GM19324 (cell line): ENCODE measurements around the gene KRTAP5-10.
"Not testable (repeated sequence)": the region's sequence is repeated elsewhere in the genome, so short reads cannot be mapped to it uniquely, and the experiment has no call there.

Experiments used
- ATAC-seq: cut with Tn5 transposase; IDR thresholded peaks from one replicate; pipeline ENCODE4 v1.9.1; 2021; ENCODE audit warnings: mild to moderate bottlenecking, moderate library complexity; ENCODE audit not compliant: unreplicated experiment, low FRiP score

Gene KRTAP5-10, protein sequence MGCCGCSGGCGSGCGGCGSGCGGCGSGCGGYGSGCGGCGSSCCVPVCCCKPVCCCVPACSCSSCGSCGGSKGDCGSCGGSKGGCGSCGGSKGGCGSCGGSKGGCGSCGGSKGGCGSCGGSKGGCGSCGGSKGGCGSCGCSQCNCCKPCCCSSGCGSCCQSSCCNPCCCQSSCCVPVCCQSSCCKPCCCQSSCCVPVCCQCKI

GRCh38 chr11:71565263-71565662 lies at the start of gene KRTAP5-10:
Gene KRTAP5-10, plus strand, starts transcription at chr11:71565563. Its CDS starts 25 bp downstream, at chr11:71565588.
- ATAC-seq, result no peak

GRCh38 chr11:71518506-71519471 lies 46.6 kb upstream of the KRTAP5-10 start:
- no peak for ATAC-seq

- no peak for ATAC-seq
Observed at GRCh38 chr11:71519546-71519945, 45.8 kb upstream of the KRTAP5-10 start.

- no peak for ATAC-seq
Observed at GRCh38 chr11:71525188-71525937, 40.0 kb upstream of the KRTAP5-10 start.

DNA sequence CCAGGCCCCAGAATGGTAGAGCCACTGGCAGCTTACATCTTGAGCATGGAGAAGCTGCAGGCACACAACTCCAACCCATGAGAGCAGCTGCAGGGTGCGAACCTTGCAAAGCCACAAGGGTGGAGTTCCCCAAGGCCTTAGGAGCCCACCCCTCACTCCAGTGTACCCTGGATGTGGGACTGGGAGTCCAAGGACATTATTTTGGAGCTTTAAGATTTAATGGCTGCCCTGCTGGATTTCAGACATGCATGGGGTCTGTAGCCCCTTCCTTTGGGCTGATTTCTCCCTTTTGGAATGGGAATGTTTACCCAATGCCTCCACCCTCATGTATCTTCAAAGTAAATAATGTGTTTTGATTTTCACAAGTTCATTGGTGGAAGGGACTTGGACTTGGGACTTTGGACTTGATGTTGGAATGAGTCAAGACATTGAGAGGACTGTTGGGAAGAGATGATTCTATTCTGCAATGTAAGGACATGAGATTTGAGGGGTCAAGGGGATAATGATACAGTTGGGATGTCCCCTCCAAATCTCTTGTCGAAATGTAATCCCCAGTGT lies 39.3 kb upstream of the KRTAP5-10 start:
- no peak for ATAC-seq

- not testable (repeated sequence) for ATAC-seq
Observed at GRCh38 chr11:71526796-71527575, 38.4 kb upstream of the KRTAP5-10 start, which contains the start of gene KRTAP5-7. Gene KRTAP5-7, plus strand, starts transcription at chr11:71527267. Its CDS starts 34 bp downstream, at chr11:71527301.

DNA sequence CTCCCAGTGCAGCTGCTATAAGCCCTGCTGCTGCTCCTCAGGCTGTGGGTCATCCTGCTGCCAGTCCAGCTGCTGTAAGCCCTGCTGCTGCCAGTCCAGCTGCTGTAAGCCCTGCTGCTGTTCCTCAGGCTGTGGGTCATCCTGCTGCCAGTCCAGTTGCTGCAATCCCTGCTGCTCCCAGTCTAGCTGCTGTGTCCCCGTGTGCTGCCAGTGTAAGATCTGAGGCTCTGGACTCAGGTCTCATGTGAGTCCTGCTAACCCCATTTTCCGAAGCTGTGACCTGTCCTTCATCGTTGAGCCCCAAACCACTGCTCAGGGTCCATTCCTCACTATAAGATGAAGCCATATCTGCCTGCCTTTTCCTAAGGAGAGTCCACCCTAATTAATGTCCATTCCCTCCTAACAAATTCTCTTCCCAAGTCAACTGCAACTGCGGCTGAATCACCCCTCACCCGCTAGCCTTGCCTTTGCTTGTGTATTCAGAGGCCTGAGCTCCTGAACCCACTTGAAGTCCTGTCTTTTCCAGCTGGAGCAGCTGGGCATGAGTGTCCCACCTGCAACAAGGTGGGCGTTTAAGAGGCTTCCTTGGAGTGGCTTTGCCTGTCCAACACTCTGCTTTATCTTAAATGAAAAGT lies 37.7 kb upstream of the KRTAP5-10 start:
- ATAC-seq, result no peak

- no peak for ATAC-seq
Observed at GRCh38 chr11:71530602-71531001, 34.8 kb upstream of the KRTAP5-10 start.

DNA sequence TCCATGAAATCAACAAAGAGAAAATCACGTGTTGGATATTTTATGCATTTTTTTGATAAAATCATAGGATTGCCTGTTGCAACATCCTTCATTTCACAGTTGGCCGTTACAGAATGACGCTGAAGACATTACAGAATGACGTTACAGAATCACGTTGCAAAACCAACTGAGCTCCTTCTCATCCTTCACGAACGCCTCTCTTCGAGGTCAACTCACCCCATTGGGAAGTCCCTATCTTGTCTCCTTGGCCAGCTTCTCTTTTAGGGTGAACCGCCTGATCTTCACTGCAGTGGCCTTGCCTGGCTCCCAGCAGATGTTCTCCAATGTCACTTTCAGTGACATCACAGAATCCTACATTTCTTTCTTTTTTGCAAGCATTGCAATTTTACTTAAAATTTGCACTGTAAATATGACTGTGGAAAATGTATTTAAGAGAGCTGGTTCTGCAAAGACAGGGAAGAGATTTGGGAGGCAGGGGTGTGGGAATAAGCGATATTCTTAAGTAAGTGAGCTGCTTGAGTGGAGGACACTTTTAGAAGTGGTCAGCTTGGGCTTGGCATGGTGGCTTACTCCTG lies 33.2 kb upstream of the KRTAP5-10 start:
- no peak for ATAC-seq

- ATAC-seq, result not testable (repeated sequence)
Observed at GRCh38 chr11:71534711-71535608, 30.4 kb upstream of the KRTAP5-10 start.

DNA sequence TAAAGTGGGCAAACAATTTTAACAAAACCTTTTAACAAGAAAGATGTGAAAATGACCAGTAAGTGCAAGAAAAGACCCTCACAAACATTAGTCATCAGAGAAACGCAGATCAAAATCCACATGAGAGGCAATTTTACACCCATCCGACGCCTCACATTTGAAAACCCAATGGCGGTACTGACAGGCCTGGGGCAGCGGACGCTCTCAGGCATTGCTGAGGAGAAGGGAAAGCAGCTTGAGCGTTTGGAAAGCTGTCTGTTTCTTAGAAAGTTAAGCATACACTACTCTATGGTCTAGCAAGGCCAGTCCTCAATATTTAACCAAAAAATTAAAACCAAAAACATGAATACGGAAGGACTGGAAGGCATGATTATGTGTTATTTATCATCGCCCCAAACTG lies 29.5 kb upstream of the KRTAP5-10 start:
- no peak for ATAC-seq

DNA sequence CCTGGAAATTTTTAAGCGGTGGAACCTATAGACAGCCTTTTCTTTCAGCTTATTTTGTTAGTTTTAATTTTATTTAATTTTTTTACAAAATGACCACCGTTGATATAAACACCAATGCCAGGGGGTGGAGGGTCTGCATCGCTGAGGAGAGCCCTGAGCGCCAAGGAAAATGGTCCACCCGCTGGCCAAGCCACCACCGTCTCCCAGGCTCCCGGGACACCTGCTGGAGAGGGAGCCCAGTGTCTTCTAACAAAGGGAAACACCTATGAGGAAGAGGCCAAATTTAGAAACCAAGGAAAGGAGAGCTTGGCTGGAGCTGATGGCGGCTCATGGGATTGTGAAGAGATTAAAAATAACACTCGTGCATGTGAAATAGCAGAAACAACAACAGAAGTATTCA lies 27.8 kb upstream of the KRTAP5-10 start:
- ATAC-seq, result no peak

GRCh38 chr11:71537977-71538665 lies 27.2 kb upstream of the KRTAP5-10 start, which contains the start of gene KRTAP5-8:
Gene KRTAP5-8, plus strand, starts transcription at chr11:71538025. Its CDS starts 31 bp downstream, at chr11:71538056.
- ATAC-seq, result not testable (repeated sequence)

- no peak for ATAC-seq
Observed at GRCh38 chr11:71538666-71538990, 26.7 kb upstream of the KRTAP5-10 start.

DNA sequence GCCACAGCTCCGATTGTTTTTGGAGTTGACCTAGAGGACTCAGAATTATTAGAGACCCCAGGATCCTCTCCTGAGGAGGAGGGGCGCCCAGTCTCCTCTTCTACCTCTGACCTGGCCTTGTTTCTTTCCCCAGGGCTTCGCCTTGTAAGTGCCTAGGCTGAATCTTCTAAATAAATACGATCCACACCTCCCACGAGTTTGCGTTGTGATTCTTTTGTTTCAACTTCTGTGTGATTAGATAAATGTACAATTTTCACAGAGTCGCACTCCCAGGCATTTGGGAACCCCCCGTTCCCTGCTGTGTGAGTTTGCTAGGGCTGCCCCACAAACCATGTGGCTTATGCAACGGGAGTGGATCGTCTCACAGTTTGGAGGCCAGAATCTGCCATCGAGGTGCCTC lies 26.3 kb upstream of the KRTAP5-10 start:
- no peak for ATAC-seq

GRCh38 chr11:71539971-71540370 lies 25.4 kb upstream of the KRTAP5-10 start:
- ATAC-seq, result not testable (repeated sequence)

DNA sequence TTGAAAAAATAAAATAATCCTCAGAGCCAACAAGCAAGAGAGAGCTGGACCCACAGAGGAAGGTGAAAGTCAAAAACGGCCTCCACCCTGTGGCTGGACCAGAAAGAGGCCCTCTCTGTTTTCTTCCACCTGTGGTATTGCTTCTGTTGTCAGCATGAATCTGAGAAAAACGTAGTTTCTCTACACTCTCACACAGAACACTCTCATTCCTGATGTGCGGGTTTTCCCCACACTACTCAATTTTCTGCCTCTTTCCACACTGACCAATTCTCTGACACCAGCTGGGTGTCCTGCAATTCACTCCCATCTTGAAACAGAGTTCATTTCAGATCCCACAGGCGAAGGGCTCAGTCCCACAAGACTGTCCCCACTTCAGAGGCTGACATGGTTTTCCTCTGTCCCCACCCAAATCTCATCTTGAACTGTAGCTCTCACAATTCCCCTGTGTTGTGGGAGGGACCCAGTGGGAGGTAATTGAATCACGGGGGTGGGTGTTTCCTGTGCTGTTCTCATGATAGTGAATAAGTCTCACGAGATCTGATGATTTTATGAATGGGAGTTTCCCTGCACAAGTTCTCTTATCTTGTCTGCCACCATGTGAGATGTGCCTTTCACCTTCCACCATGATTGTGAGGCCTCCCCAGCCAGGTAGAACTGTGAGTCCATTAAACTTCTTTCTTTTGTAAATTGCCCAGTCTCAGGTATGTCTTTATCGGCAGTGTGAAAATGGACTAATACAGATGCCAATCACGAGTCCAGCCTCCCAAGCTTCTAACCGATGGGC lies 24.6 kb upstream of the KRTAP5-10 start:
- not testable (repeated sequence) for ATAC-seq
